Thoracic aorta (tissue), 2 donors: ENCODE data around the gene NAXD. TPM values are rescaled to one million over a fixed set of nuclear protein-coding genes. Genes with fewer than 3 reads are reported as not detected.
A peak's percentile ranks its signal among the peaks of the same experiment; 100 is the strongest.
"Not testable (repeated sequence)": the region's sequence is repeated elsewhere in the genome, so short reads cannot be mapped to it uniquely, and the experiment has no call there.

Experiments
- ATAC-seq: fragments of 150-250 bp; one replicate; pipeline ENCODE4 v1.8.0; 2017; ENCODE audit warnings: low read depth; ENCODE audit not compliant: insufficient number of reproducible peaks, low FRiP score
- DNase-seq: peaks from one replicate; pipeline ENCODE4 v3.0.0-alpha.2; 2020; ENCODE audit warnings: low spot score
- H3K27ac ChIP-seq, 2 donors: fragments of 200-600 bp; sonication (generic); 1 replicate in 1 of 2; 2 replicates in 1 of 2; pipeline ENCODE4 v1.5.1; 2016; ENCODE audit warnings: mild to moderate bottlenecking in 2 of 2, moderate library complexity in 2 of 2
- H3K27me3 ChIP-seq: fragments of 200-600 bp; sonication (generic); replicated peaks from 2 replicates; pipeline ENCODE4 v1.6.0; 2016; ENCODE audit warnings: mild to moderate bottlenecking; ENCODE audit not compliant: insufficient read depth
- H3K36me3 ChIP-seq: fragments of 200-600 bp; sonication (generic); one replicate; pipeline ENCODE4 v1.5.1; 2016
- H3K4me1 ChIP-seq, 2 donors: fragments of 200-600 bp; sonication (generic); 1 replicate in 1 of 2; 2 replicates in 1 of 2; pipeline versions ENCODE4 v1.5.1 to v1.6.0; 2016; ENCODE audit warnings: low read depth in 2 of 2, mild to moderate bottlenecking in 1 of 2; ENCODE audit not compliant: control insufficient read depth in 1 of 2
- H3K4me3 ChIP-seq: fragments of 200-600 bp; sonication (generic); 2 replicates; pipeline ENCODE4 v1.5.1; 2016; ENCODE audit warnings: mild to moderate bottlenecking
- H3K9me3 ChIP-seq: fragments of 200-600 bp; sonication (generic); 2 replicates; pipeline ENCODE4 v1.5.1; 2016
- total RNA-seq, 2 donors: library from RNA; depleted of rRNA; stranded (reverse); fragments of >200 nt; gene quantifications; one replicate each; pipeline versions ENCODE4 v1.1.0 to v1.2.3, GENCODE V29; 2016
- TF ChIP-seq, protein P1 (sequence below): fragments of 200-600 bp; sonication (generic); IDR thresholded peaks from one replicate; pipeline ENCODE4 v1.5.1; 2019; ENCODE audit warnings: antibody characterized with exemption

Gene NAXD
- total RNA-seq = 10 to 100 TPM; 24.9 to 31.4 TPM

DNA sequence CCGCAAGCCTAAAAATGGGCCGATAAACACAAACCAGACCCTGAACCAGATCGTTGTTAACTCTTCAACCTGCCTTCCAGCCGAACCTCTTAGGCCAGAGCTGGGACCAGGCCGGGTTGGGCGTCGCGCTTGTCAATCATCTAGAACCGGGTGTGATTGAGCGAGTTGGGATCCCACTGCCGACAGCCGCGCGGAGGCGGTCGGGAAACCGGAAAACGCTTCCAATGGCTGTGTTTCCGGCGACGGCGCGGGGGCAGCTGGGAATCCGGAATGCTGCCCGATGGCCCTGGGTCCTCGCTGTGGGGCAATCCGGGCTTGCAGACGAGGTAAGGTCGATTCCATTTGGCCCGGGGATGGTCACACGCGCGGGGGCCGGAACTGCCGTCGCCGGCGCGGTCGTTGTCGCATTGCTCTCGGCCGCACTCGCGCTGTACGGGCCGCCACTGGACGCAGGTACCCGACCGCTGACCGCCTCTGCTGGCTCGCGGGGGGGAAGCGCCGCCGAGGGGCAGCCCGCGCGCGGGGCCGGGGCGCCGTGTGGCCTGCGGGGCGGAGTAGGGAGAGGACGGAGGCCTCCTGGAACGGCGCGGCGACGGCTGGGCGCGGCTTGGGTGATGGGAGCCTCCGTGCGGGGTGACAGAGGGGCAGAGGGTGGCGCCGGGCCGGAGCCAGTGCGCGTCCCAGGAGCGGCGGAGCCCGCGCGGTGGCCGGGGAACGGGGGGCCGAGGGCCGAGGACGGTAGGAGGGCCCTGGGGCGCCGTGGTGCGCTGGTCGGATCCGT lies at the start of gene NAXD:
NAXD (plus strand) TSS at position 224 of the 781 bp plus-strand sequence; CDS start at position 281, 57 bp downstream.
- TF ChIP-seq, protein P1, sequence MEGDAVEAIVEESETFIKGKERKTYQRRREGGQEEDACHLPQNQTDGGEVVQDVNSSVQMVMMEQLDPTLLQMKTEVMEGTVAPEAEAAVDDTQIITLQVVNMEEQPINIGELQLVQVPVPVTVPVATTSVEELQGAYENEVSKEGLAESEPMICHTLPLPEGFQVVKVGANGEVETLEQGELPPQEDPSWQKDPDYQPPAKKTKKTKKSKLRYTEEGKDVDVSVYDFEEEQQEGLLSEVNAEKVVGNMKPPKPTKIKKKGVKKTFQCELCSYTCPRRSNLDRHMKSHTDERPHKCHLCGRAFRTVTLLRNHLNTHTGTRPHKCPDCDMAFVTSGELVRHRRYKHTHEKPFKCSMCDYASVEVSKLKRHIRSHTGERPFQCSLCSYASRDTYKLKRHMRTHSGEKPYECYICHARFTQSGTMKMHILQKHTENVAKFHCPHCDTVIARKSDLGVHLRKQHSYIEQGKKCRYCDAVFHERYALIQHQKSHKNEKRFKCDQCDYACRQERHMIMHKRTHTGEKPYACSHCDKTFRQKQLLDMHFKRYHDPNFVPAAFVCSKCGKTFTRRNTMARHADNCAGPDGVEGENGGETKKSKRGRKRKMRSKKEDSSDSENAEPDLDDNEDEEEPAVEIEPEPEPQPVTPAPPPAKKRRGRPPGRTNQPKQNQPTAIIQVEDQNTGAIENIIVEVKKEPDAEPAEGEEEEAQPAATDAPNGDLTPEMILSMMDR = no peak
- Histone ChIP-seq H3K36me3 (no peaks in the 10 kb centered on the region), H3K4me1 (peaks cover 15 to 26% of the 10 kb centered on the region in 2 donors), H3K27me3 (no peaks in the 10 kb centered on the region), H3K9me3 (no peaks in the 10 kb centered on the region), H3K27ac (peak within 1 kb of the TSS; percentile 92 to 96), H3K4me3 (peak within 1 kb of the TSS; percentile 98)
- ATAC-seq = peak; percentile 74
- DNase-seq = peak; percentile 82

GRCh38 chr13:110566171-110566570 lies 49.2 kb upstream of the NAXD start:
- no peak for ATAC-seq
- H3K27ac ChIP-seq = no peak overlapping the region
- peaks cover 7 to 13% of the 10 kb centered on the region in 2 donors for H3K4me1 ChIP-seq
- no peaks in the 10 kb centered on the region for H3K27me3 ChIP-seq
- TF ChIP-seq, protein P1 = no peak
- no peaks in the 10 kb centered on the region for H3K9me3 ChIP-seq
- no peaks in the 10 kb centered on the region for H3K36me3 ChIP-seq
- no peak overlapping the region for H3K4me3 ChIP-seq
- no peak for DNase-seq

GRCh38 chr13:110568612-110569011 lies 46.7 kb upstream of the NAXD start:
- Histone ChIP-seq H3K9me3 (no peaks in the 10 kb centered on the region), H3K27ac (no peak overlapping the region), H3K36me3 (no peaks in the 10 kb centered on the region), H3K27me3 (no peaks in the 10 kb centered on the region), H3K4me1 (no peaks in the 10 kb centered on the region), H3K4me3 (no peak overlapping the region)
- ATAC-seq (no peak), DNase-seq (no peak)
- TF ChIP-seq, protein P1 = no peak

DNA sequence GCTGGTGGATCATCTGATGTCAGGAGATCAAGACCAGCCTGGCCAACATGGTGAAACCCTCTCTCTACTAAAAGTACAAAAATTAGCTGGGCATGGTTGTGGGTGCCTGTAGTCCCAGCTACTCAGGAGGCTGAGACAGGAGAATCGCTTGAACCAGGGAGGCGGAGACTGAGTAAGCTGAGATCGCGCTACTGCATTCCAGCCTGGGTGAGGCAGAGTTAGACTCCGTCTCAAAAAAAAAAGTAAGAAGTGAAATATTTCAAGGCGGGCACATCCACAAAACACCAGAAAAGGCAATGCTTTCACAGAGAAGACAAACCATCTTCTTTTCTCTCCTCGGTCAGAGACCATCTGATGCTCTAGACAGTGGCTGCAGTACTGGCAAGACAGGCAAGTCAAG lies 45.4 kb upstream of the NAXD start:
- ATAC-seq, H3K4me3 ChIP-seq, H3K27me3 ChIP-seq, H3K9me3 ChIP-seq, H3K27ac ChIP-seq, H3K36me3 ChIP-seq, H3K4me1 ChIP-seq, DNase-seq: not testable (repeated sequence)

DNA sequence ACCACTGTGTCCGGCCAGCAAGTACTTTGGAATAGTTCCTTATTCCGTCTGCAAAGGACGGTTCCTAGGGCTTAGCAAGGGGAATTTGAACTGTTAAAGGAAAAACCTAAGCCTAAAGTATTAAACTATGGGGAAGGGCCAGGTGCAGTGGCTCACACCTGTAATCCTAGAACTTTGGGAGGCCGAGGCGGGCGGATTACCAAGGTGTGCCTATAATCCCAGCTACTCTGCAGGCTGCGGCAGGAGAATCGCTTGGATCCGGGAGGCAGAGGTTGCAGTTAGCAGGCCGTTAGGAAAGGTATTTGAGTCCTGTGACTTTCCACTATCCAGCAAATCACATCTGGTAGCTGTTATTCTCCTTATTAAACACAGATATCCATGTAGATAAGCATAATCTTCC lies 44.5 kb upstream of the NAXD start:
- TF ChIP-seq, protein P1 = no peak
- no peak overlapping the region for H3K4me3 ChIP-seq
- H3K36me3 ChIP-seq = no peaks in the 10 kb centered on the region
- DNase-seq (no peak), ATAC-seq (no peak)
- H3K27ac ChIP-seq = no peak overlapping the region
- H3K9me3 ChIP-seq = no peaks in the 10 kb centered on the region
- no peaks in the 10 kb centered on the region for H3K27me3 ChIP-seq
- peaks cover 0 to 5% of the 10 kb centered on the region in 2 donors for H3K4me1 ChIP-seq
